WTC11 (cell line): ENCODE measurements around the gene CARS2.

ENCODE experiments used
- CBFB ChIP-seq: sonication (generic); formaldehyde crosslinking; IDR thresholded peaks from 2 replicates; pipeline ENCODE4 v1.8.1; 2022; ENCODE audit warnings: mild to moderate bottlenecking, low read depth, missing genetic modification reagents
- FOXP4 ChIP-seq: sonication (generic); formaldehyde crosslinking; IDR thresholded peaks from 2 replicates; pipeline ENCODE4 v1.8.0; 2022; ENCODE audit warnings: mild to moderate bottlenecking, missing genetic modification reagents
- JUN ChIP-seq: sonication (generic); formaldehyde crosslinking; IDR thresholded peaks from 2 replicates; pipeline ENCODE4 v1.8.0; 2023; ENCODE audit warnings: mild to moderate bottlenecking, missing genetic modification reagents
- TF ChIP-seq, protein P1 (sequence below): sonication (generic); formaldehyde crosslinking; conservative IDR thresholded peaks from 2 replicates; pipeline ENCODE4 v1.8.1; 2022; ENCODE audit warnings: mild to moderate bottlenecking, missing genetic modification reagents
- TF ChIP-seq, protein P2 (sequence below): fragments of 200-600 bp; IDR thresholded peaks from 2 replicates; pipeline ENCODE4 v1.8.0; 2022; ENCODE audit warnings: antibody characterized with exemption

- TF ChIP-seq, protein P1, sequence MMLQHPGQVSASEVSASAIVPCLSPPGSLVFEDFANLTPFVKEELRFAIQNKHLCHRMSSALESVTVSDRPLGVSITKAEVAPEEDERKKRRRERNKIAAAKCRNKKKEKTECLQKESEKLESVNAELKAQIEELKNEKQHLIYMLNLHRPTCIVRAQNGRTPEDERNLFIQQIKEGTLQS (CRISPR knock-in tag) = no peak
- TF ChIP-seq FOXP4 (no peak), JUN (no peak), CBFB (CRISPR knock-in tag) (no peak)
- TF ChIP-seq, protein P2, sequence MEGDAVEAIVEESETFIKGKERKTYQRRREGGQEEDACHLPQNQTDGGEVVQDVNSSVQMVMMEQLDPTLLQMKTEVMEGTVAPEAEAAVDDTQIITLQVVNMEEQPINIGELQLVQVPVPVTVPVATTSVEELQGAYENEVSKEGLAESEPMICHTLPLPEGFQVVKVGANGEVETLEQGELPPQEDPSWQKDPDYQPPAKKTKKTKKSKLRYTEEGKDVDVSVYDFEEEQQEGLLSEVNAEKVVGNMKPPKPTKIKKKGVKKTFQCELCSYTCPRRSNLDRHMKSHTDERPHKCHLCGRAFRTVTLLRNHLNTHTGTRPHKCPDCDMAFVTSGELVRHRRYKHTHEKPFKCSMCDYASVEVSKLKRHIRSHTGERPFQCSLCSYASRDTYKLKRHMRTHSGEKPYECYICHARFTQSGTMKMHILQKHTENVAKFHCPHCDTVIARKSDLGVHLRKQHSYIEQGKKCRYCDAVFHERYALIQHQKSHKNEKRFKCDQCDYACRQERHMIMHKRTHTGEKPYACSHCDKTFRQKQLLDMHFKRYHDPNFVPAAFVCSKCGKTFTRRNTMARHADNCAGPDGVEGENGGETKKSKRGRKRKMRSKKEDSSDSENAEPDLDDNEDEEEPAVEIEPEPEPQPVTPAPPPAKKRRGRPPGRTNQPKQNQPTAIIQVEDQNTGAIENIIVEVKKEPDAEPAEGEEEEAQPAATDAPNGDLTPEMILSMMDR = no peak
Measured at GRCh38 chr13:110722971-110723370, 17.1 kb upstream of the CARS2 start.
